K562 (cell line): ENCODE results near the gene ATP6V0E1. TPM values are rescaled to one million over a fixed set of nuclear protein-coding genes. Genes with fewer than 3 reads are reported as not detected.
A peak's percentile ranks its signal among the peaks of the same experiment; 100 is the strongest.

Source experiments
- ARID2 ChIP-seq: fragments of 450-650 bp; IDR thresholded peaks from 2 replicates; pipeline ENCODE4 v1.6.1; 2017; ENCODE audit warnings: antibody characterized with exemption, mild to moderate bottlenecking
- BRD4 ChIP-seq: fragments of 200-600 bp; sonication (generic); IDR thresholded peaks from 2 replicates; pipeline ENCODE4 v1.6.1; 2017; ENCODE audit warnings: inconsistent platforms
- CREB3L1 ChIP-seq: fragments of 450-650 bp; IDR thresholded peaks from 2 replicates; pipeline ENCODE4 v1.6.1; 2014; ENCODE audit warnings: low read depth, mild to moderate bottlenecking, moderate library complexity, borderline replicate concordance
- NBN ChIP-seq: fragments of 450-650 bp; IDR thresholded peaks from 2 replicates; pipeline ENCODE4 v1.6.1; 2016; ENCODE audit warnings: low read depth, mild to moderate bottlenecking
- NR3C1 ChIP-seq: sonication (generic); formaldehyde crosslinking; IDR thresholded peaks from 2 replicates; pipeline ENCODE4 v1.8.1; 2022; ENCODE audit warnings: missing genetic modification reagents
- REST ChIP-seq, 2 experiments: fragments of 450-650 bp; formaldehyde crosslinking in 1 of 2; IDR thresholded peaks; 2 replicates each; pipeline versions ENCODE4 v1.4.0 to v1.6.1; 2014 to 2020; ENCODE audit warnings: mild to moderate bottlenecking in 2 of 2, borderline replicate concordance in 1 of 2, low read depth in 1 of 2
- U2AF1 ChIP-seq: fragments of 200-400 bp; formaldehyde crosslinking; optimal IDR thresholded peaks from 2 replicates; pipeline ENCODE3; 2017; ENCODE audit warnings: mild to moderate bottlenecking, low read depth, low read length, moderate library complexity
- polyA plus RNA-seq, 8 experiments: library from polyadenylated mRNA; depleted of rRNA in 4 of 8; stranded (reverse) in 5 of 8; unstranded in 3 of 8; fragments of >200 nt; fragmentation: Nextera tagmentation in 2 of 8; fragmentation: Illumina TruSeq in 1 of 8; extraction: Ambion mirVana in 2 of 8; extraction: Trizol in 1 of 8; gene quantifications; 2 replicates each; pipeline versions ENCODE4 v1.2.1 to v1.2.3, GENCODE V29; 2011 to 2014; ENCODE audit warnings: inconsistent platforms in 1 of 8, missing spikeins in 1 of 8
- total RNA-seq, 7 experiments: library from RNA; depleted of rRNA in 6 of 7; stranded (reverse); fragments of >200 nt in 6 of 7; fragmentation: Illumina TruSeq in 2 of 7; extraction: Trizol in 2 of 7; gene quantifications; 2 replicates each; pipeline versions ENCODE4 v1.2.1 to v1.2.3, GENCODE V29; 2011 to 2021; ENCODE audit warnings: low replicate concordance in 1 of 7
- TF ChIP-seq, protein P1 (sequence below): fragments of 150-350 bp; IDR thresholded peaks from 2 replicates; pipeline ENCODE4 v1.6.1; 2014; ENCODE audit warnings: low read depth, mild to moderate bottlenecking, low read length, borderline replicate concordance
- TF ChIP-seq, protein P2 (sequence below): fragments of 250-450 bp; sonication (Bioruptor Pico); IDR thresholded peaks from 2 replicates; pipeline ENCODE4 v1.8.0; 2022; ENCODE audit warnings: inconsistent platforms
- TF ChIP-seq, protein P3 (sequence below): fragments of 450-650 bp; formaldehyde crosslinking; IDR thresholded peaks from 2 replicates; pipeline ENCODE4 v1.4.0; 2022; ENCODE audit warnings: mild to moderate bottlenecking, moderate library complexity

The ATP6V0E1 gene
- total and polyA plus RNA-seq, 9 of the 15 experiments (the other 6 are each of a cell fraction or from before 2014, with no cell fraction given) = 63.8 to 395 (median 112) TPM

GRCh38 chr5:172983542-172984243 lies at the start of gene ATP6V0E1 (continued):
- TF ChIP-seq, protein P1, sequence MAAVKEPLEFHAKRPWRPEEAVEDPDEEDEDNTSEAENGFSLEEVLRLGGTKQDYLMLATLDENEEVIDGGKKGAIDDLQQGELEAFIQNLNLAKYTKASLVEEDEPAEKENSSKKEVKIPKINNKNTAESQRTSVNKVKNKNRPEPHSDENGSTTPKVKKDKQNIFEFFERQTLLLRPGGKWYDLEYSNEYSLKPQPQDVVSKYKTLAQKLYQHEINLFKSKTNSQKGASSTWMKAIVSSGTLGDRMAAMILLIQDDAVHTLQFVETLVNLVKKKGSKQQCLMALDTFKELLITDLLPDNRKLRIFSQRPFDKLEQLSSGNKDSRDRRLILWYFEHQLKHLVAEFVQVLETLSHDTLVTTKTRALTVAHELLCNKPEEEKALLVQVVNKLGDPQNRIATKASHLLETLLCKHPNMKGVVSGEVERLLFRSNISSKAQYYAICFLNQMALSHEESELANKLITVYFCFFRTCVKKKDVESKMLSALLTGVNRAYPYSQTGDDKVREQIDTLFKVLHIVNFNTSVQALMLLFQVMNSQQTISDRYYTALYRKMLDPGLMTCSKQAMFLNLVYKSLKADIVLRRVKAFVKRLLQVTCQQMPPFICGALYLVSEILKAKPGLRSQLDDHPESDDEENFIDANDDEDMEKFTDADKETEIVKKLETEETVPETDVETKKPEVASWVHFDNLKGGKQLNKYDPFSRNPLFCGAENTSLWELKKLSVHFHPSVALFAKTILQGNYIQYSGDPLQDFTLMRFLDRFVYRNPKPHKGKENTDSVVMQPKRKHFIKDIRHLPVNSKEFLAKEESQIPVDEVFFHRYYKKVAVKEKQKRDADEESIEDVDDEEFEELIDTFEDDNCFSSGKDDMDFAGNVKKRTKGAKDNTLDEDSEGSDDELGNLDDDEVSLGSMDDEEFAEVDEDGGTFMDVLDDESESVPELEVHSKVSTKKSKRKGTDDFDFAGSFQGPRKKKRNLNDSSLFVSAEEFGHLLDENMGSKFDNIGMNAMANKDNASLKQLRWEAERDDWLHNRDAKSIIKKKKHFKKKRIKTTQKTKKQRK = no peak
- TF ChIP-seq, protein P2, sequence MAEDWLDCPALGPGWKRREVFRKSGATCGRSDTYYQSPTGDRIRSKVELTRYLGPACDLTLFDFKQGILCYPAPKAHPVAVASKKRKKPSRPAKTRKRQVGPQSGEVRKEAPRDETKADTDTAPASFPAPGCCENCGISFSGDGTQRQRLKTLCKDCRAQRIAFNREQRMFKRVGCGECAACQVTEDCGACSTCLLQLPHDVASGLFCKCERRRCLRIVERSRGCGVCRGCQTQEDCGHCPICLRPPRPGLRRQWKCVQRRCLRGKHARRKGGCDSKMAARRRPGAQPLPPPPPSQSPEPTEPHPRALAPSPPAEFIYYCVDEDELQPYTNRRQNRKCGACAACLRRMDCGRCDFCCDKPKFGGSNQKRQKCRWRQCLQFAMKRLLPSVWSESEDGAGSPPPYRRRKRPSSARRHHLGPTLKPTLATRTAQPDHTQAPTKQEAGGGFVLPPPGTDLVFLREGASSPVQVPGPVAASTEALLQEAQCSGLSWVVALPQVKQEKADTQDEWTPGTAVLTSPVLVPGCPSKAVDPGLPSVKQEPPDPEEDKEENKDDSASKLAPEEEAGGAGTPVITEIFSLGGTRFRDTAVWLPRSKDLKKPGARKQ (CRISPR knock-in tag) = no peak
- TF ChIP-seq BRD4 (0 out of 2 replicates have a peak, but pooled peaks have one; percentile 52), NR3C1 (CRISPR knock-in tag) (no peak), REST (IDR thresholded peaks at IDR 0.05; ENCODE audit: borderline replicate concordance) (peak; percentile 94), REST (CRISPR knock-in tag; IDR thresholded peaks at IDR 0.05; ENCODE audit: low read depth) (no peak), U2AF1 (no peak), CREB3L1 (0 out of 2 replicates have a peak, but pooled peaks have one; percentile 3), NBN (no peak), ARID2 (no peak)
- TF ChIP-seq, protein P3, sequence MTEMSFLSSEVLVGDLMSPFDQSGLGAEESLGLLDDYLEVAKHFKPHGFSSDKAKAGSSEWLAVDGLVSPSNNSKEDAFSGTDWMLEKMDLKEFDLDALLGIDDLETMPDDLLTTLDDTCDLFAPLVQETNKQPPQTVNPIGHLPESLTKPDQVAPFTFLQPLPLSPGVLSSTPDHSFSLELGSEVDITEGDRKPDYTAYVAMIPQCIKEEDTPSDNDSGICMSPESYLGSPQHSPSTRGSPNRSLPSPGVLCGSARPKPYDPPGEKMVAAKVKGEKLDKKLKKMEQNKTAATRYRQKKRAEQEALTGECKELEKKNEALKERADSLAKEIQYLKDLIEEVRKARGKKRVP (CRISPR knock-in tag) = no peak
